ENCODE data around the gene GABRB2.

The GABRB2 gene

GRCh38 chr5:161471211-161471950 lies 75.1 kb downstream of the GABRB2 start:
- DNase-seq (ENCODE audit: low read depth in 2 of 2), result no peak

GRCh38 chr5:161467703-161468102 lies 78.8 kb downstream of the GABRB2 start:
- DNase-seq (ENCODE audit: low read depth in 2 of 2), result no peak

- DNase-seq (ENCODE audit: low read depth in 2 of 2), result no peak
Observed at GRCh38 chr5:161460741-161461140, 85.8 kb downstream of the GABRB2 start.

DNA sequence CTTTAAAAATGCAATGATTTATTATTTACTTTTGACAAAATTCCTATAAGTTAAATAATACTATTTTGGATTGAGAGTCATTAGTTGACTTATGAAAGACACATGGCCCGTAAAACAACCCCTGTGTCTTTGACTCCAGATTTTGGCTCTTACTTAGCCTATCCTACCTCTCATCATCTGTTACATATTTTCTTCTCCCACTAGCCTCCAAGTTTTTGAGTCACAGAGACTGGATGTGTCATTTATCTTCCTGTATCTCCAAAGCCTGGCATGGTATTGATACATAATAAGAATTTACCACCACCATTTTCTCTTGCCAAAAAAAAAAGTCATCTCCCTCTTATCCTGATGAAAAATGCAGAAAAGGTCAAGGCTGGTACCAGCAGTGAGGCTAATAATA lies 99.9 kb downstream of the GABRB2 start:
- no peak for DNase-seq (ENCODE audit: low read depth in 2 of 2)

DNA sequence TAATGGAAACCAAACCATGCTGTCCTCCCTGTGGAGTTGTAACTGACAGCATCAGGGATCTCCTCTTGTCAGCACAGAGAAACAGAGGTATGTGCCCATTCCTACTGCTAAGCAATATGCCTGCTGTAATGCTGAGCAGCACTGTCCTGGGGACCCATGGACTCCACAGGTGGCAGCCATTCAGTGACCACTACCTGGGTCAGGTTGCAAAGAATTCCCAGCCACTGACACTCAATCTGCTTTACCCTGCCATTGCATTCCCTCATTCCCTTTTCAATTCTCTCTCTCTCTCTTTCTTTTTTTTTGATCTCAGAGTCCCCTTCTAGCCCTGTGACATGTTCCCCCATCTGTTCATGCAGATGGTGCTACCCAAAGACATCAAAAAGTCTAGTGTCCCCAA lies 104.1 kb downstream of the GABRB2 start:
- DNase-seq (ENCODE audit: low read depth in 2 of 2), result no peak

- DNase-seq (ENCODE audit: low read depth in 2 of 2), result no peak
Observed at GRCh38 chr5:161432798-161433197, 113.7 kb downstream of the GABRB2 start.

- no peak for DNase-seq (ENCODE audit: low read depth in 2 of 2)
Observed at GRCh38 chr5:161431963-161432362, 114.6 kb downstream of the GABRB2 start.

- no peak for DNase-seq (ENCODE audit: low read depth in 2 of 2)
Observed at GRCh38 chr5:161421067-161421466, 125.5 kb downstream of the GABRB2 start.

DNA sequence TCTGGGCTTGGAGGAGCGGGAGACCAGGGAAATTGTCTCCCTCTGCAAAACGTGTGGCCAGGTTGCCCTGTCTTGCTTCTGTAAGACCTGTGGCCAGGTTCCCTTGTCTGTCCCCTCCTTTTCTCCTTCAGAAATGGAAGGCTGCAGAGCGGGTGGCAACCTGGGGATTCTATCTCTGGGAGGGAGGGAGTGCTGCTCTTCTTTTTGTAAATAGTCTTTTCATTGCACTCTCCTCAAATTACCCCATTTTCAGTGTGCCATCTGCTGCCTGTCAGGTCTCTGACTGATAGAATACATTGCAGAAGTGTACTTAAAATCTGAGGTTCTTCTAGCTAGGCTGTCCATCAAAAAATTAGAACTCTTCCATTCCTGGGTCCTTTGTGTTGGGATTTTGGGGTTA lies 126.0 kb downstream of the GABRB2 start:
- DNase-seq (ENCODE audit: low read depth in 2 of 2), result no peak

DNA sequence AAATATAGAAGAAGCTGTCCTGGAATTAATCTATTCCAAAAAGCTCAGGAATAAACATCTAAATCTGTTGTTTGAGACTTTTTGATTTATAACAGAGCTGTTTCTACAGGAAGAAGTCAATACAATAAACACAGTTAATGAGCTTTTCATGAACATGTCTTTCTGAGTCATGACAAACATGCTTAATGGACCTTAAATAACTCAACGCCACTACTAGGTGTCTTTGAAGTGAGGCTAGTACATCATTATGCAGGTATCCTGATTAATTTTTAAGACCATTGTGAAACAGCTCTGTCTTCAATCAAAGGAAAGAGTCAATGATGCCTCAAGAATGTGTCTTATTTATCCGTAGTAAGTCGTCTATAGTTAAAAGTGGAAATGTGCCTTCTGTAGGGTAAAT lies 131.6 kb downstream of the GABRB2 start:
- DNase-seq (ENCODE audit: low read depth in 2 of 2), result no peak

- DNase-seq (ENCODE audit: low read depth in 2 of 2), result no peak
Observed at GRCh38 chr5:161414037-161414436, 132.5 kb downstream of the GABRB2 start.

DNA sequence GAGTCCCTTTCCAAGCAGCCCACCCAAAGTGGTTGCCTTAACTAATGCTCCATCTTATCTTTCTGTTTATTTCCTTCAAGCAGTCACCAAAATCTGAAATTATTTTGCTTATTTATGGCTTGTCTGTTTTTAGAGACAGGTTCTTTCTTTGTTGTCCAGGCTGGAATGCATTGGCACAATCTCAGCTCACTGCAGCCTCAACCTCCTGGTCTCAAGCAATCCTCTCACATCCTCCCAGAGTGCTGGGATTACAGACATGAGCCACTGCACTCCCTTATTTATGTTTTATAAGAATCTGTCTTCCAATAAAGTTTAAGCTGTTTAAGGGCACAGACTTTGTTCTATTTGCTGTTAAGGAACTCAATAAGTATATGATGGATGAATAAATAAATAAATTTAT lies 133.7 kb downstream of the GABRB2 start:
- no peak for DNase-seq (ENCODE audit: low read depth in 2 of 2)

DNA sequence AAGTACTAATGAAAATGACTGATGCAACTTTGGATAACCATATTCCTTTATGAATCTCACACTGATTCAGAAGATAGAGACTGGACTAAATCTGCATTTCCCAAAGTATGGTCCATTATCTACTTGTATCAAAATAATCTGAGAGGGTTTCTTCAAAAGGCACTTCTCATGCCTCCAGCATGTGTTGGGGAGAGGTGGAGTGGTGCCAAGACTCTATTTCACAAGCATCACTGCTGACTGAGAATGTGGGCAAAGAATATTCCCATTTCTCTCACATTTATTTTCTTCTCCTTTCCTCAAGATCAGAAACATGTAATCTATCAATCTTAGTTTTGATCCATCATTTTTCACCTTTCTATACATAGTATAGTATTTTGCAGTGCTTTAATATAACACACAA lies 135.4 kb downstream of the GABRB2 start:
- no peak for DNase-seq (ENCODE audit: low read depth in 2 of 2)

DNA sequence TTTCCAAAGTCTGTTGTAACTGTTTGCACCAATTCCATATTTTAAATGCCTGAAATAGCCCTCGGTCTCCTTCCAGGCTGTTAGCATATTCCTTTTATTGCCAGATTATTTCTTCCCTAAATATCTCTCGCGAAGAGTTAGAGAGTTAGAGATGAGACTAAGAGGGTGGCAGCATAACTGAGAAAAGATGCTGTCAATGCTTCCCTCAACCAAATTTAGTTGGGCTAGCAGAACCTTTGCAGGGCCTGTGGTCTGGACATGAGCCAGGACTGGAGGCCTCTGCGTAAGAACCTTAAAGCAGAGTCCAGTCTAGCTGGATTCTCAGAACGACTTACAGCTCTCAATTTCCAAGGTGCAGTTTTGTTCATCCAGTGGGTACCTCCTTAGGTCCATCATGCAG lies 135.9 kb downstream of the GABRB2 start:
- no peak for DNase-seq (ENCODE audit: low read depth in 2 of 2)

DNA sequence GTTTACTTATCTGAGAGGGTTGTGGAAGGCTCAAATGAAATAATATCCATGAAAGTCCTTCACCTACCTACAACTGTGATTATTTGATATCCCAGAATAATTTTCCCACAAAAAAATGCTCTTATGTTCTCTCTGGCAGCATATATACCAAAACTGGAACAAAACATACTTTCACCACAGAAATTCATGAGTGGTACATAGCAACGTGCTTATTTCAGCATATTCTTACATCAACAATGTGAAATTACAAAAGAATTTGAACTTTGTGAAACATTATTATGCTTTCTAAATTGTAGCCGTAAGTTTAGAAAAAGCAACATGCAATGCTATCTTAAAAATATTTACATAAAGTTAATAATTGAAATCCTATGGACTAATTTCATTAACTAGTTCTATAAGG lies 137.1 kb downstream of the GABRB2 start:
- DNase-seq (ENCODE audit: low read depth in 2 of 2), result no peak

DNA sequence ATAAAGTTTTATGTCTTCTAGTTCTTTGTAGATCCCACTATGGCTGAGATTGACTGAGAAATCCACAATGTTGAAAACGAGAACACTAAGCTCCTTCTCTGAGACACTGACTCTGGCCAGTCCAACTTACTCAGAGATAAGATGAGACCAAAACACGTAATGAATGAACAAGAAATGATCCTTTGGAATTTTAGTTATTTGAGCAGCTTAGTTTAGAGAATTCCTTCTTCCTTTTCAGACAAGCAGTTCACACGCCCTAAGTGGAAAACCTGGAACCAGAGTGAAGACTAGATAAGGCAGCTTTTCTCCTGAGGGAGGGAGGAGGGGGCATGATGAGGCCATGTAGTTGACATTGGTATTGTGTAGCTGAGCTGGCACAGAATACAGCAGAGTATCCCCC lies 139.6 kb downstream of the GABRB2 start:
- no peak for DNase-seq (ENCODE audit: low read depth in 2 of 2)

DNA sequence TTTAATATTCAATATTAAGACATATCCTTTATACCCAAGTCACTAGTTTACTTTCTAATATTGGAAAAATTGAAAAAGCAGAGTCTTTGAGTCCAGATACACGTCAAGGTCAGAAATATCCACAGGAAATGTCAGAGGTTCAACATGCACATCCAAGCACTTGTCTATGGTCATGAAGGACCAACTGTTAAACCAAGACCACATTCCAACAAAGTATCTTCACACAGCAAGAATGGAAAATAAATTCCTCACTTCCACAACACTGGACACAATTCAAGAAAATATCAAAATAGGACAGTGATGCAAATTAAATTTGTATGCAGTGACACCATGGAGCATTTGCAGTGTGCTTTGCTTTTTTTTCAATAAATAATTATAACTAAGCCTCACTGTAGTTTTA lies 142.5 kb downstream of the GABRB2 start:
- no peak for DNase-seq (ENCODE audit: low read depth in 2 of 2)

- no peak for DNase-seq (ENCODE audit: low read depth in 2 of 2)
Observed at GRCh38 chr5:161403121-161403520, 143.4 kb downstream of the GABRB2 start.

DNA sequence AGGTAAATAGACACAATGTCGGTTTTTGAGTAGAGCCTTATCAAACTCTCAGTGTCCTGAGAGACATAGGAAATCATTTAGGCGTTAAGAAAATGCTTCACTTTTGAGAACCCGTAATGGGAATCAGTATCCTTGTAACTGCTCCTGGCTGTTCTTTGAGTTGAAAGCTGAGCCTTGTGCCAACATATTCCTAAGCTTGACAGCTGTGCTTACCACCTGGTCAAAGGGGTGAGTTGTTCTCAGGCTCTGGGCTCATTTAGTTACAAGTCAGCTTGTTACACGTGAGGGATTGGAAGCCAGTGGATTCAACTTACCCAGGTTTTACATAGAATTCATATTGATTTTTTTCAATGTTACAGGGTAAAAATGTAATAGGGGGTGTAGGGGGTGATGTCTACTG lies 145.9 kb downstream of the GABRB2 start:
- no peak for DNase-seq (ENCODE audit: low read depth in 2 of 2)

GRCh38 chr5:161399996-161400562 lies 146.4 kb downstream of the GABRB2 start:
- DNase-seq (ENCODE audit: low read depth in 2 of 2), result no peak

GRCh38 chr5:161397448-161397847 lies 149.1 kb downstream of the GABRB2 start:
- no peak for DNase-seq (ENCODE audit: low read depth in 2 of 2)

- DNase-seq (ENCODE audit: low read depth in 2 of 2), result no peak
Observed at GRCh38 chr5:161396171-161396570, 150.4 kb downstream of the GABRB2 start.

GRCh38 chr5:161391724-161392123 lies 154.8 kb downstream of the GABRB2 start:
- no peak for DNase-seq (ENCODE audit: low read depth in 2 of 2)

DNA sequence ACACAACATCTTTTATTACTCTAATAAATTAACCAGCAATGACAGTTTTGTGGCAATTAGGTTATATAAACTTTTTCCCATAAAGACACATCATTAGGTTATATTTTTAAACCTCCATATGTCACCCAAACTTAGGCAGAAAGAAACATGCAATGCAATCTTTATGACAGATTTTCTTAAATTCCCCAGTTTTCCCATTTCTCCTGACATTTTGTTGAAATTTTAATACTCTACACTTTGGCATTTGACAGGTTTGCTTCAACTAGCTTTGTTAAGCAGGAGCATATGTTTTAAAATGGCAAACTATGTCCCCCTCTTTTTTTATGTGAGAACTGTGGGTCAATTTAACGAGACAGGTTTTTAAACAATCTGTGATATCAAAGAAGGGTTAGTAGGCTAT lies 155.5 kb downstream of the GABRB2 start:
- no peak for DNase-seq (ENCODE audit: low read depth in 2 of 2)

Data from fibroblast of skin of left biceps (primary cell).